Calu3 (cell line): ENCODE measurements around the gene LBP. TPM values are rescaled to one million over a fixed set of nuclear protein-coding genes. Genes with fewer than 3 reads are reported as not detected.
"Not testable (repeated sequence)": the region's sequence is repeated elsewhere in the genome, so short reads cannot be mapped to it uniquely, and the experiment has no call there.

ENCODE experiments used
- BruUV-seq: library from RNA; stranded (reverse); fragments of 400-500 nt; replicated peaks from 2 replicates; lab custom pipeline; 2021; lab: Mats Ljungman, UMichigan
- CTCF ChIA-PET: fragments of 300-600 bp; sonication (Branson Sonifier 250); formaldehyde crosslinking; loops from one replicate; lab custom pipeline; 2022; ENCODE audit warnings: antibody characterized with exemption; lab: Charles Lee
- DNase-seq: peaks from one replicate; pipeline ENCODE4 v3.0.0; 2022
- H3K27ac Mint-ChIP-seq: one replicate; pipeline ENCODE4 v1.8.0; 2022; ENCODE audit warnings: mixed read lengths; ENCODE audit not compliant: unreplicated experiment
- H3K27me3 Mint-ChIP-seq: one replicate; pipeline ENCODE4 v1.8.0; 2022; ENCODE audit warnings: mixed read lengths; ENCODE audit not compliant: unreplicated experiment
- H3K36me3 Mint-ChIP-seq: one replicate; pipeline ENCODE4 v1.8.0; 2022; ENCODE audit warnings: mild to moderate bottlenecking, moderate library complexity, mixed read lengths; ENCODE audit not compliant: insufficient read depth, unreplicated experiment
- H3K4me1 Mint-ChIP-seq: one replicate; pipeline ENCODE4 v1.8.0; 2022; ENCODE audit warnings: mild to moderate bottlenecking, low read depth, mixed read lengths; ENCODE audit not compliant: unreplicated experiment
- H3K4me3 Mint-ChIP-seq: one replicate; pipeline ENCODE4 v1.8.0; 2022; ENCODE audit warnings: mild to moderate bottlenecking, low read depth, moderate library complexity, mixed read lengths; ENCODE audit not compliant: unreplicated experiment
- H3K9me3 Mint-ChIP-seq: one replicate; pipeline ENCODE4 v1.8.0; 2022; ENCODE audit warnings: low read depth, mixed read lengths; ENCODE audit not compliant: unreplicated experiment
- CTCF ChIP-seq: fragments of 200-600 bp; IDR thresholded peaks from one replicate; pipeline ENCODE4 v1.8.0; 2022; ENCODE audit warnings: antibody characterized with exemption; ENCODE audit not compliant: unreplicated experiment
- intact Hi-C: fragments of 100-400 bp; cut with micrococcal nuclease; formaldehyde crosslinking; loops from one replicate; pipeline ENCODE4 v1.10.0; 2022; ENCODE audit not compliant: unreplicated experiment
- total RNA-seq: library from RNA; stranded (reverse); gene quantifications from 2 replicates; pipeline ENCODE4 v1.2.3, GENCODE V29; 2022

LBP gene
- total RNA-seq, 1 experiment from 2014 or later: not detected

- no TSS peak for BruUV-seq
- DNase-seq: no peak
- Mint-ChIP-seq H3K4me1 (no peaks in the 10 kb centered on the region), H3K9me3 (no peaks in the 10 kb centered on the region), H3K27ac (no peak overlapping the region), H3K4me3 (no peak overlapping the region), H3K27me3 (peaks cover 87% of the 10 kb centered on the region), H3K36me3 (no peaks in the 10 kb centered on the region)
- intact Hi-C loops: no loop called here
- no peak for TF ChIP-seq CTCF
- CTCF ChIA-PET: no interaction called here
These were observed 26.5 kb downstream of the LBP start for GRCh38 chr20:38372806-38373205.

DNA sequence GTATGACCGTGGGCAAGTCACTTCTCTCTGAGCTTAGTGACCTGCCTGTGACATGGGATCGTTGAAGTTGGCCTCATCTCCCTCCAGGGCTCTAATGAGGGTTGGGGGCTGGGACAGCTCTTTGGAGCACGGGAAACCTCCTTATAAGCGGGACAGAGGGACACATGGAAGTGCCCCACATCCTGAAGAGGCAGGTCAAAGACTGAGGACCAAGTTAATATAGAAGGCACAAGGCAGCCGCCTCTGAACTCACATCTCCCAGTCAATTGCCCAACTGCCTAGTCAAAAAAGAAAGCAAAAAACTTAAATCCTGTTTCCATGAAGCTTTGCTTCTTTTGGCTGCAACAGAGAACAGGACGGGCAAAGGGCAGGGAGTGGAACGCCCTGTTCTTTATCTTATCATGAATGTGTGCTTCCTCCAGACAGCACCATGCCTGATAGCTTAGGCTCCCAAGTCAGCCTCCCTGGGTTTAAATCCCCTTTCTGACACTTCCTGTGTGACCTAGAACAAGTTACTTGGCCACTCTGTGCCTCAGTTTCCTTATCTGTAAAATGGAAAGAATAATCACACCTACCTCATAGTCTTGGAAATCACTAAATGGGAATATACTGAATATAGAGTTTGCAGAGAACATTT, 27.1 kb downstream of the LBP start:
- no peak for TF ChIP-seq CTCF
- no peak for DNase-seq
- Mint-ChIP-seq H3K36me3 (no peaks in the 10 kb centered on the region), H3K4me1 (no peaks in the 10 kb centered on the region), H3K9me3 (no peaks in the 10 kb centered on the region), H3K27ac (no peak overlapping the region), H3K27me3 (peaks cover 82% of the 10 kb centered on the region), H3K4me3 (no peak overlapping the region)
- intact Hi-C loops: no loop called here
- no TSS peak for BruUV-seq
- CTCF ChIA-PET: no interaction called here

- DNase-seq: no peak
- Mint-ChIP-seq H3K9me3 (no peaks in the 10 kb centered on the region), H3K4me3 (no peak overlapping the region), H3K36me3 (no peaks in the 10 kb centered on the region), H3K27me3 (peaks cover 78% of the 10 kb centered on the region), H3K27ac (no peak overlapping the region), H3K4me1 (no peaks in the 10 kb centered on the region)
- intact Hi-C loops: no loop called here
- no TSS peak for BruUV-seq
- CTCF ChIA-PET: interaction anchor here (0.5 to 0.7 kb wide), 2 partner anchors 482 to 791 kb away, joined by 3 read pairs; no protein-coding TSS in a partner anchor
- TF ChIP-seq CTCF: no peak
These were observed 27.6 kb downstream of the LBP start for GRCh38 chr20:38373898-38374297.

DNA sequence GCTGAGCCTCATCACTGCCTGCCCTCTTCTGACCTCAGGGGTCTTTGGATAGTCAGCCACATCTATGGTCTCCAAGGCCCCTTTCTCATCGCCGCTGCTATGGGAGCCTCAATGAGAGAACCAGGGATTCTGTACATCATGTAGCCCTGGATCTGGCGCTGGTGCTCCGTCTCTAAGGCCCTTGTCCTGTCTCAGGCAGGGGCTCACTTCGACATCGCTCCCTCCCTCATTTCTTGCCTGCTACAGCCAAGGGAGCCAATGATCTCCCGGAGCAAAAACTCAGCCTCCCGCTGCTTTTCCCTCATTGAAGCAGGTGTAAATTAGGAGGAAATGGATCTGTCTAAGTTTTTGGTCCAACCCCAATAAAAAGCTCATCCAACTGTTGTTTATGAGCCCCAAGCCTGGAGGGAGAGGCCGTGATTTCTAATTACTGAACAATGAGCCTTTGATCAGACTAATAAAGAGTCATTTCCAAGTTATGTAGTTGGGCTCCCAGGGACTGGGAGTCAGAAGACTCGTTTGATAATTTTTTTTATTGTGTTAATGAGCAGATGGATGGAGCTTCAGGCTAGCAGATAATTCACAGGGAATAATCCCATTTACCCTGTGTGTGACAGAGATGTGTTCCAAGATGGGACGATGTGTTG, 30.9 kb downstream of the LBP start:
- Mint-ChIP-seq H3K4me3 (no peak overlapping the region), H3K36me3 (no peaks in the 10 kb centered on the region), H3K27me3 (peaks cover 59% of the 10 kb centered on the region), H3K27ac (no peak overlapping the region), H3K9me3 (no peaks in the 10 kb centered on the region), H3K4me1 (no peaks in the 10 kb centered on the region)
- CTCF ChIA-PET: no interaction called here
- BruUV-seq: no TSS peak
- intact Hi-C loops: no loop called here
- DNase-seq: no peak
- no peak for TF ChIP-seq CTCF

DNA sequence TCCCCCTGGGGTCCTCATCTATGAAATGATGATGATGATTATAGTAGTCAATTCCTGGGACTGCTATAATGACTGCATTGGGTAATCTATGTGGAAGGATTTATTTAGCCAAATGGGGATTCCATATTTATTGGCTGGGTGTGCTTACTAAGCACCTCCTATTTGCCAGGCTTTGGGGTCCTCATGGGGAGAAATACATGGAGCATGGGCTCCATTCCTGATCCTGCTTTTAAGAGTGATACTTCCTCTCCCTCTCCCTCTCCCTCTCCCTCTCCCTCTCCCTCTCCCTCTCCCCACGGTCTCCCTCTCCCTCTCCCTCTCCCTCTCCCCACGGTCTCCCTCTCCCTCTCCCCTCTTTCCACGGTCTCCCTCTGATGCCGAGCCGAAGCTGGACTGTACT, 31.6 kb downstream of the LBP start:
- intact Hi-C loops, DNase-seq, H3K4me1 Mint-ChIP-seq, H3K36me3 Mint-ChIP-seq, H3K9me3 Mint-ChIP-seq, H3K27ac Mint-ChIP-seq, H3K4me3 Mint-ChIP-seq, BruUV-seq: not testable (repeated sequence)
- H3K27me3 Mint-ChIP-seq: peaks cover 59% of the 10 kb centered on the region
- CTCF ChIA-PET: interaction anchor here (0.6 kb wide), 1 partner anchor 544 kb away, joined by 4 read pairs; no protein-coding TSS in a partner anchor
